GM18499 (cell line): ENCODE results near the gene SLC2A8.

Source experiments
- ATAC-seq: cut with Tn5 transposase; IDR thresholded peaks from one replicate; pipeline ENCODE4 v1.9.1; 2021; ENCODE audit warnings: moderate number of reproducible peaks; ENCODE audit not compliant: insufficient read depth, unreplicated experiment

SLC2A8 gene

GRCh38 chr9:127423934-127424675 is 27.1 kb downstream of the SLC2A8 start, which contains the start of gene ZNF79:
TSS of gene ZNF79 (plus strand) at chr9:127424382. CDS start at chr9:127424788, 406 bp downstream.
- no peak for ATAC-seq

DNA sequence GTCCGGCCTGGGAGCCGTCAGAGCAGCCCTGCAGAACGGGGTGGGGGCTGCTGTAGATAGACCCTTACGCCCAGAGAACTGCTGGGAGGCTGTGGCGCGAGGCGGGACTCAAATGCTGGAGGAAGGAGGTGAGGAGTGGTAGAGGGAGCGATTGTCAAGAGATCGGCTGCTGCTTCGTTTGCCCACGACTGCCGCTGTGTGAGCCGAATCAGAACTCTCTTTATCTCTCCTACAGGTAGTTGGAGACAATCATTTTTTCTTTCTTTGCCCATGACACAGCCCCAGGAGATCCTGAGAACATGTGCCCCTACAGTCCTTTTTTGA is 27.7 kb downstream of the SLC2A8 start:
- no peak for ATAC-seq

DNA sequence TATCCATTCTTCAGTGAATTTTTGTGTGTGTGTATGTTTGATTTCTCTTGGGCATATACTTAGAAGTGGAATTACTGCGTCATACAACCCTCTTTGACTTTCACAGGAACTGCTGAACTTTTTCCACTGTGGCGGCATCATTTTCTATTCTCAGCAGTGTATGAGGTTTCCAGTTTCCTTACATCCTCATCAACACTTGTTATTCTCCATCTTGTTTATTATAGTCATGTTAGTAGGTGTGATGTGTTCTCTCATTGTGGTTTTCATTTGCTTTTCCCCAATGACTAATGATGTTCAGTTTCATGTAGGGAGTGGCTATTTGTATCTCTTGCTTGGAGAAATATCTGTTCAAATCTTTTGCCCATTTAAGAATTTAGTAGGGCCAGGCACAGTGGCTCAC is 29.8 kb downstream of the SLC2A8 start:
- ATAC-seq = no peak

GRCh38 chr9:127428348-127428747 is 31.4 kb downstream of the SLC2A8 start:
- no peak for ATAC-seq

- ATAC-seq = no peak
These were observed 33.4 kb downstream of the SLC2A8 start for GRCh38 chr9:127430415-127430814.

GRCh38 chr9:127437497-127438264 is 40.7 kb downstream of the SLC2A8 start:
- ATAC-seq = no peak

GRCh38 chr9:127438394-127438793 is 41.4 kb downstream of the SLC2A8 start:
- ATAC-seq = no peak

DNA sequence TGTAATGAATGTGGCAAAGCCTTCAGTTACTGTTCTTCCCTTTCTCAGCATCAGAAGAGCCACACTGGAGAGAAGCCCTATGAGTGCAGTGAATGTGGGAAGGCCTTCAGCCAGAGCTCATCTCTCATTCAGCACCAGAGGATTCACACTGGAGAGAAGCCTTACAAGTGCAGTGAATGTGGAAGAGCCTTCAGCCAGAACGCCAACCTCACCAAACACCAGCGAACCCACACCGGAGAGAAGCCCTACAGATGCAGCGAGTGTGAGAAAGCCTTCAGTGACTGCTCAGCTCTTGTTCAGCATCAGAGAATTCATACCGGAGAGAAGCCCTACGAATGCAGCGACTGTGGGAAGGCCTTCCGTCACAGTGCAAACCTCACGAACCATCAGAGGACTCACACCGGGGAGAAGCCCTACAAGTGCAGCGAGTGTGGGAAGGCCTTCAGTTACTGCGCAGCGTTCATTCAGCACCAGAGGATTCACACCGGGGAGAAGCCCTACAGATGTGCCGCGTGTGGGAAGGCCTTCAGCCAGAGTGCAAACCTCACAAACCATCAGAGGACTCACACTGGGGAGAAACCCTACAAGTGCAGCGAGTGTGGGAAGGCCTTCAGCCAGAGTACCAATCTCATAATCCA is 47.4 kb downstream of the SLC2A8 start:
- no peak for ATAC-seq

DNA sequence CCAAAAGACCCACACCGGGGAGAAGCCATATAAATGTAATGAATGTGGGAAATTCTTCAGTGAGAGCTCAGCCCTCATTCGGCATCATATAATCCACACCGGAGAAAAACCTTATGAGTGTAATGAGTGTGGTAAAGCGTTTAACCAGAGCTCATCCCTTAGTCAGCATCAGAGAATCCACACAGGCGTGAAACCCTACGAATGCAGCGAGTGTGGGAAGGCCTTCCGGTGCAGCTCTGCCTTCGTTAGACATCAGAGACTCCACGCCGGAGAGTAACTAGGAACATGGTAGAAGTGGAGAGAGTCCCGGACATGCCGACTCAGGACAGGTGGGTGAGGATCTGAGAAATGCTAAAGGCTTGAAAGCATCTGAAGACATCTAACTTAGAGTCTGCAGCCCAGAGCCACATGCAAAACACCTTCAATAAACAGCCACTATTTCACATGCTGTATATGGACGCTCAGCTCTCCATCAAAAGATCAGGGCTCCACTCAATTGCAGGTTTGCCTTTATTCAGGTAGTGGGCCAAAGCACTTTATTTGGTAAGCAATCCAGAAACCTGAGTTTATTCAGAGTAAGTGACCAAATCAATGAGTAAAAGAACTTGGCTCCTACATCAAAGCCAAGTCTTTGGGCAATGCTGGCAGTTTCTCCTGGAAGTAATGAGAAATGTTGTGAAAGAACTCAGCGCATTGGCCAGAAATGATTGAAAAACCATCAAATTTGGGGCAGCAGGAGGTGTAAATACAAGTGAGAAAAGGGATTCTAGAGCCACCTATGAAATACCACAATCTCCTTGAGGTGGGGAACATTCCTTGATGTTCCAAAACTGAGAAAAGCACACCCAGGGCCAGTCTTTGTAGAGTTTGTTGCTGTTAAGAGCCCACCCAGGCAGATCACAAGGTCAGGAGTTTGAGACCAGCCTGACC is 48.2 kb downstream of the SLC2A8 start:
- ATAC-seq = no peak

GRCh38 chr9:127445851-127446712 is 49.1 kb downstream of the SLC2A8 start:
- ATAC-seq = no peak

GRCh38 chr9:127446713-127447415 is 49.9 kb downstream of the SLC2A8 start:
- ATAC-seq = no peak

DNA sequence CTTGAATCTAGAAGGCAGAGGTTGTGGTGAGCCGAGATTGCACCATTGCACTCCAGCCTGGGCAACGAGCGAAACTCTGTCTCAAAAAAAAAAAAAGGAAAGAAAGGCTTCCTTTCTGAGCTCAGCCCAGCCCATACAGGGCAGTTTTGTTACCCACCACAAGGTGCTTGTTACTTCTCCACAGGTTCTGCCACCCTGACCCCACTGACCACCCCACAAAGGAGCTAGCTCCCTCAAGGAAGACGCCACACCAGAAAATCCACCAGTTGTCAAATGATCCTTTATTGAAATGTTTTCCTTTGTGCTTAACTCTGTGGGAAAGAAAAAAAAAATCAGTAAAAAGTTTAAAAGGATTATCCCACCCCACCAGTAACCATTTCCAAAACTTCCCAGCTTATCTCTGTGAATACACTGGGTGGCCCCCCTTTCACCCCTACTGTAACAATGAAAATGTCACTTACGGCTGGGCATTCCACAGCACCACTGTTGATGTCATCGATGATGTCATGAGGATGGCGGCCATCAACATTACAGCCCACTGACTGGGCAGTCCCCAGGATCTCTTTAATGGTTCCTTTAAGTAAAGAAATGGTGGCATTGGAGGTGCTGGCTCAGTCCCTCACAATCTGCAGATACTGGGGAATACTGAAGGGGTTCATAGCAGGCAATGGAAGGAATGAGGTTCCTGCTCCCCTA is 50.6 kb downstream of the SLC2A8 start:
- no peak for ATAC-seq

DNA sequence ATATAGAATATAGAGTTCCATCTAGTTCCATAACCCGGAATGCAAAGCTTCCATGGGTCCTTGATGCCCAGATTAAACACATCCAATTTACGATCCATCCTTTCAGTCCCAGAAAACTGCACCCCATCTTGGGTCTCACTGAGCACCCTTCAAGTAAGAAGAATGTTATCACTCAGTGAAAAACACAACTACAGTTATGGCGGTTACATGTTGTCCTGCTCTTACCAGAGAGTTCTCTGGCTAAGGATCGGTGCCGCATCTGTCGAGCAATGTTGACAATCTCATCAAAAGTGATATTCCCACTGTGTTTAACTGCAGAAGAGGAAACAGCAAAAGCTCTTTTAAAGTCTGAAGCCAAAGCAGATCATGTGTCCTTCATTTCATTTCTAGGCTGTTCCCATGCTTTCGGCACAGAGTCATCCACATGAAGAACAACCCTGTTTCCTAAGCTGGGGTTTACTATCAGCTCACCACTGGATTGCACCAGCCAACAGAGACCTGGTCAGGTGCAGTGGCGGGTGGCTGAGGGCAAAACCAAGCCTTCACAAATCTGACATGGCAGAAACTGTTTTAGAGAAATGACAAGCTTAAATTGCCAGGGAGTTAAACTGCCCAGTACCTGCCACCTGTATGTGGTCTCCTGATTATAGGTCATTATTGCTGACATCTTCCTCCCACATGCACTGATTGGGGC is 51.3 kb downstream of the SLC2A8 start:
- no peak for ATAC-seq

- no peak for ATAC-seq
These were observed 52.5 kb downstream of the SLC2A8 start for GRCh38 chr9:127449332-127449966.

DNA sequence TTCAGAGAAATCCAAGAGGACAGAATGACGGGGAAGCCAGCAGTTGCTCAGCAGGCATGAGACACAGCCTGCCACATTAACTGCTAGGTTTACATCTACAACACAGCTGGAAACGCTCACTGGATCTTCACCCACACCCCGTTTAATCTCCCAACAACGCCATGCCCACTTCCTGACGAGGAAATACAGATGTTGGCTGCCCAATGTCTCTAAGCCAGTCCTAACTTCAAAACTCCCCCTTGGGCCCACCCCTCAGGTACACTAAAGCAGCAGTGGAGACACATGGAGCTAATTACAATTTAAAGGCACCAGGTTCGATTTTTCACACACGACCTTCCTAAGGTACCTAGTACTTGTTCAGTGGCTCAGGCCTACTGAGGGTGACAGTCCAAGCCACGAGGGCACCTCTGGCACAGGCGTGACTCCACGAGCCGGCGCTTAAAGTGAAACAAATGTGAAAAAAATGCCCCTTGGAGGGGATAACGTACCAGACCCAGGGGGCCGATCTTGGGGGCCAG is 53.3 kb downstream of the SLC2A8 start:
- ATAC-seq = no peak

GRCh38 chr9:127450830-127451607 is 54.0 kb downstream of the SLC2A8 start, which contains the start of the genes LRSAM1 and RPL12:
TSS of gene LRSAM1 (plus strand) at chr9:127451510. CDS start at chr9:127454528, 3,018 bp downstream.
TSS of gene RPL12 (minus strand) at chr9:127451406. CDS start at chr9:127451317, 89 bp downstream.
- no peak for ATAC-seq
